CD4-positive, alpha-beta T cell treated with Interferon alpha-2 for 1 hour (primary cell): ENCODE results near the gene CACNB3.
"Not testable (repeated sequence)": the region's sequence is repeated elsewhere in the genome, so short reads cannot be mapped to it uniquely, and the experiment has no call there.

Source experiments
- DNase-seq, 2 donors: peaks; one replicate each; pipeline ENCODE4 v3.0.0-alpha.2; 2020 to 2022

Gene CACNB3

DNA sequence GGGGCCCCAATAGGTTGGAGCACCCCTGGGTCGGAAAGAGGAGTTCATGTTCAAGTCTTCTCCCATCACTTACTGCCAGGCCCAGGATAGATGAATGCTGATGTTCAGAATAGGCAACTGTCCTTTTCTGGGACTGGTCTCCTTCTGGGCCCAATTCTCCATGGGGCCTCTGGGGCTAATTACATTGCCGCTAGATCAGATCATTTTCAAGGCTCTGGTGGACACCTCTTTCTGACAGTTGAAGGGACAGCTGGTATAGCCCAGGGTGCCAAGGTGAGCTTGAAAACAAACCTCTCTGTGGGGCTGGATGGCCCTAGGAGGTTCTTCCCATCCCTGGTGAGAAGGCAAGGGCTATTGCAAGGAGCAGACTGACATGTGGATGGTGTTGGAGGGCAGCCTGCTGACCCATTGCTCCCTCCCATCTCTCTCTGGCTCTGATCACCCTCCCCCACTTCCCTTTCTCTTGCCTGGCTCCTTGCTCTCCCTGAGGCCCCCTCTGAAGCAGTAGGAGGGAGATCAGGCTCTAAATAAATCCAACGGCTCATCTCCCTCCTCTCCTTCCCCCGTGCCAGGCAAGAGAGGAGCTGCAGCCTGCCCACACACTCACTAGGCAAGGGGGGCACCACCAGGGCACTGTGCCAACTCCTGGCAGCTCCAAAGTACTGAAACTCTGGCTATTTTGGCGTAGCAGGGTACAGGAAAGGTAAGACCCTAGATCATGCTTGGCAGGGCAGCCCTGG is 1.9 kb downstream of the CACNB3 start:
- no peak for DNase-seq

DNA sequence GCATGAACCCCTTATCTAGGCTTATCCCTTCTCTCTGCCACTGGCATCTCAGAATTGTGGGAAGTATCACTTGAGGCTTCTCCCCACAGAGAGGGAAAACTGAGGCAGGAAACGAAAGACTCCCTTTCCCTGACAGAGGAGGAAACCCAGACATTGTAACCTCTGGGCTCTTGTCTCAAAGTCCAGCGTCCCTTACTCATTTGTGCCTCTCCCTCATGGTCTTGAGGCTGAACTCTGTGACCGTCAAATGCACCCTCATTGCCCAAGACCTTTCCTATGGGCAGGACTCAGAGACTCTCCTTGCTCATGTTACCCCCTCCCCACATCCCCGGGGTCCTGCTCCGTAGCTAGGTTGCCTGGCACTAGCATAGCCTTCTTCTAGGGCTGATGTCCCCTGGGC is 3.8 kb downstream of the CACNB3 start:
- DNase-seq = no peak

DNA sequence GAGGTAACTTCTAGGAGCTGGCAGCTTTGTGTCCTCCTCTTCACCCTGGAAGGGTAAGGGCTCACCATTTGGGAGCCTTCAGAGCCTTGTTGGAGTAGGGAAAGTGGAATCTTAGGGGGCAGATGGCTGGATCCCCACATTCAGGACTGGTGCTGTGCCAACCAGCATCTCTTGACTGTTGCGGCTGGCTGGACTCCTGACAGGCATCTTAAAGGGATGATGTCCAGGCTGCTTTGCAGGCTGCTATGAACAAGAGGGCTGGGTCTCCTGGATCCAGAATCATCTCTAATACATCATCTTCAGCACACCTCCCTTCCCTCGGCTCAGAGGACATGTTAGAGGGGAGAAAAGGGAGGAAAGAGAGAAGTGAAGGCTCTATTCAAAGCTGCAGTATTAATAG is 4.4 kb downstream of the CACNB3 start:
- no peak for DNase-seq

DNA sequence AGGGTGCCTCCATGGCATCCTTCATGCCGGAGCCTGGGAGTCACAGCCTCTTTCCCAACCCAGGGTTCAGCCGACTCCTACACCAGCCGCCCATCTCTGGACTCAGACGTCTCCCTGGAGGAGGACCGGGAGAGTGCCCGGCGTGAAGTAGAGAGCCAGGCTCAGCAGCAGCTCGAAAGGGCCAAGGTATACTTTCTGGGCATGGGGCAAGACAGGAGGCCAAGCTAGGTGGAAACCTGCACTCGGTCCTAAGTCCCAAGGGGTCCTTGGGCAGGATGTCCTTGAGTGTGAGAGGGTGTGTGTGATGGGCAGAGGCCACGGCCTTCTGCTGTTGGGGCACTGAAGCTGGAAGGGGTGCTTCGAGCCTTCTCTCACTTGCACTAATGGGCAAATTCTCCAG is 5.0 kb downstream of the CACNB3 start:
- DNase-seq = no peak

DNA sequence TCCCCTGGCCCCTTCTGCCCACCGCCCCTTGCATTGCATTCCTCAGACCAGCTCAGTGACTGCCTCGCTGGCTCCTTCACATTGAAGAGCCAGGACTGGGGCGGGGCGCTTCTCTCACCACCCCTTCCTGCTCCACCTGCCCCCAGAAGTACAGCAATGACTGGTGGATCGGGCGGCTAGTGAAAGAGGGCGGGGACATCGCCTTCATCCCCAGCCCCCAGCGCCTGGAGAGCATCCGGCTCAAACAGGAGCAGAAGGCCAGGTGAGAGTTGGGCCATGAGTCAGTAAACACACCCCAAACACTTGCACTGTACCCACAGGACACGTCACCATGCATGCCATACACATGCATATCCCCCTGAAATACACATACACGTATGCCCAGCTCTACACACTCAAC is 5.8 kb downstream of the CACNB3 start:
- peak in 1 of 2 donors; percentile 31 for DNase-seq

DNA sequence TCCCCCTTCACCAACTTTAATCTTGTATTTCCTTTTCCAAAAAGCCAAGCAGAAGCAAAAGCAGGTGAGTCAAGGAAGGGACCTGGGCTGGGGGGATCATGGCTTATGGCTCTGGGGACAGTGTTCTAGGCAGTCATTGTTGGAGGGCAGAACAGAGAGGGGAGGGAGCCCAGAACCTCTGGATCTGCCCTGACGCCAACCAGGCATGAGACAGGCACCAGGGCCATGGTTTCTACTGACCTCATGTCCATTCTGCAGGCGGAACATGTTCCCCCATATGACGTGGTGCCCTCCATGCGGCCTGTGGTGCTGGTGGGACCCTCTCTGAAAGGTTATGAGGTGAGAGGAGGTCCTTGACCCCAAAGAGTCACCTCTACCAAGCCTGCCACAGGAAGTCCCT is 6.6 kb downstream of the CACNB3 start:
- no peak for DNase-seq

DNA sequence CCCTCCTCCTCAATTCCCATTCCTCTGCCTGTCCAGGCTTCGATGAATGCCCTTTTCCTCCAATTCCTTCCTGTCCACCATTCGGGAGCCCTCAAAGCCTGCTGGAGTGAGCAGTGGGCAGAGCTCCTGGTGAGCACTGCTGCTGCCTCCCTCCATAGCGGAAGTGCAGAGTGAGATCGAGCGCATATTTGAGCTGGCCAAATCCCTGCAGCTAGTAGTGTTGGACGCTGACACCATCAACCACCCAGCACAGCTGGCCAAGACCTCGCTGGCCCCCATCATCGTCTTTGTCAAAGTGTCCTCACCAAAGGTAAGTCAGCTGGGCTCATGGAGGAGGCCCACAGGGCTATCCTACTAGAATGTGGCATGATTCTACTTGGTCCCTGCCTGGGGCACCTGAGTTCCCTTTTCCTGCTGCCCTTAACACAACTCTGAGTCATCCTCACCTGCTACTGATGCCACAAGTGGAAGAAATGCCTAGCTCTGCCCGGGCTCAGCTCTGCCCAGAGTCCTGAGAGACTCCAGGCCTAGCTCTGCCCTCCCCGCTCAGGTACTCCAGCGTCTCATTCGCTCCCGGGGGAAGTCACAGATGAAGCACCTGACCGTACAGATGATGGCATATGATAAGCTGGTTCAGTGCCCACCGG is 8.0 kb downstream of the CACNB3 start:
- DNase-seq = no peak

DNA sequence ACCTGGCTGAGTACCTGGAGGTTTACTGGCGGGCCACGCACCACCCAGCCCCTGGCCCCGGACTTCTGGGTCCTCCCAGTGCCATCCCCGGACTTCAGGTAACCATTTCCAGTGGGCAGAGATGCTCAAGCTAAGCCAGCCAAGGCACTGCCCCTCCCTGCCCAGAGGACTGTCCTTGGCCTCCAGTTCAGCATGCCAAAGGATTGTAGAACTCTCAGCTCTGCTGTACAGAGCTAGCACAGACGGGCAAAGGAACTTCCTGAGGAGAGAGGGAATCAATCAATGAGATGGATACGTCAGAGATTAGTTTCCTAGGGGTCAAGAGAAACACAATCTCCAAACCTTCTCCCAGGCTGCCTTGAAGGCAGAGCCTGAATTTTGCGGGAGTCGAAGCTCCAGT is 8.7 kb downstream of the CACNB3 start:
- no peak for DNase-seq

DNA sequence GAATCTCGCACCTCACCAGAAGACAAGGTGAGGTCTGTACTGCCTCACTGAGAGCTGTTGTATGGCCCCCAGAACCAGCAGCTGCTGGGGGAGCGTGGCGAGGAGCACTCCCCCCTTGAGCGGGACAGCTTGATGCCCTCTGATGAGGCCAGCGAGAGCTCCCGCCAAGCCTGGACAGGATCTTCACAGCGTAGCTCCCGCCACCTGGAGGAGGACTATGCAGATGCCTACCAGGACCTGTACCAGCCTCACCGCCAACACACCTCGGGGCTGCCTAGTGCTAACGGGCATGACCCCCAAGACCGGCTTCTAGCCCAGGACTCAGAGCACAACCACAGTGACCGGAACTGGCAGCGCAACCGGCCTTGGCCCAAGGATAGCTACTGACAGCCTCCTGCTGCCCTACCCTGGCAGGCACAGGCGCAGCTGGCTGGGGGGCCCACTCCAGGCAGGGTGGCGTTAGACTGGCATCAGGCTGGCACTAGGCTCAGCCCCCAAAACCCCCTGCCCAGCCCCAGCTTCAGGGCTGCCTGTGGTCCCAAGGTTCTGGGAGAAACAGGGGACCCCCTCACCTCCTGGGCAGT is 9.3 kb downstream of the CACNB3 start:
- DNase-seq = no peak

DNA sequence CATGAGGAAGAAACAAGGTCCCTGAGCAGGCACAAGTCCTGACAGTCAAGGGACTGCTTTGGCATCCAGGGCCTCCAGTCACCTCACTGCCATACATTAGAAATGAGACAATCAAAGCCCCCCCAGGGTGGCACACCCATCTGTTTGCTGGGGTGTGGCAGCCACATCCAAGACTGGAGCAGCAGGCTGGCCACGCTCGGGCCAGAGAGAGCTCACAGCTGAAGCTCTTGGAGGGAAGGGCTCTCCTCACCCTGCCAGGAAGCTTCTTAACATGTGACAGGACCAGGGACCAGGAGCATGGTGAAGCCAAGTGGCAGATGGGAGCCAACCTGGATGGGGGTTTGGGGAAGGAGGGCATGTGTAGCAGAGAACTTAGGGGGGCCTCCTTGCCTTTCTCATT is 10.0 kb downstream of the CACNB3 start:
- DNase-seq = no peak

DNA sequence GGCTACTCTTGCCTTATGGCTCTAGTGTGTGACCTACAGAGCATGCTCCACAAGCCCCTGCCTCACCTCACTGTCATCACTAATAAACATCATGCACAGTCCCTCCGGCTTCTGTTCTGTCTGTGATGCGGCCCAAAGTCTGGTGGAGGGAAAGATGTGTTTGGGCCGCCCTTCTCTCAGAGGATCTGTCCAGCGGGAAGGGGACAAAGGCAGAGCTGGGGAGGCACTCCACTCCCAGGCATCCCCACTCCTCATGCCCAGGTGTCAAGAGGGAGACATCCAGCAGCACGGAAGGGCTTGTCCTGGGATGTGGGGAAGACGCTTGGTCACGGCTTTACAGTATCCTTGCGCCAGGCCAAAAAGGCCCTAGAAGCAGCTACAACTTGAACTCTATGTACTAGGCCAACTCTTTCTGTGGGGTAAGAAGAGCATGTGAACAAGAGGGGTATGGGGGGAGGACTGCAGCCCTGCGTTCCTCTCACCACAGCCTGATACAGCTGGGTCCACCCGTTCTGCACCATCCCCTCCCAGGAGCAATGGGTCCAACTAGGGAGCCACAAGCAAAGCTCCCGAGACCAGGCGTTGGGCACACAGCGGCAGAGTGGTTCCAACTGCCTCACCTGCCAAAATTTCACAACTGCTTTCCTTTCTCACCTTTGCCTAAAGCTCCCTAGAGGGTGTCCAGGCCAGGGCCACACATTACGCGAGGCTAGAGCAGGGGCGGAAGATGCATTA is 10.7 kb downstream of the CACNB3 start:
- no peak for DNase-seq

DNA sequence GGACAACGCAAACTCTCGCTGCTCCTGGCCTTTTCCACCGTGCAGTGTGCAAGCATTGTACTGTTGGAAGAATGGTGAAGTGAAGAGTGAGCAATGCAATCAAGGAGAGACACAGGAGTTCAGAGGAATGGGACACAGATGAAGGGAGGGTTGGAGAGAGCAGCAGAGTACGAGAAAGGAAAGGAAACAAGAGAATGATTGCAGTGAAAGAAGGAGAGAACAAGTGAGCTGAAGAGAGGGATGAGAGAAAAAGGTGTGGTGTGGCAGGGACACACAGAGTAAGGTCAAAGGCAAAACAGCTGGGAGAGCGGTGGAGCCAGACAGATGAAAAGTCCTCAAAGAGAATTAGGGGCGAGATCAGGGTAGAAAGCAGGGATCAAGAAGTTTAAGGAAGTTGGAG is 13.0 kb downstream of the CACNB3 start:
- no peak for DNase-seq

DNA sequence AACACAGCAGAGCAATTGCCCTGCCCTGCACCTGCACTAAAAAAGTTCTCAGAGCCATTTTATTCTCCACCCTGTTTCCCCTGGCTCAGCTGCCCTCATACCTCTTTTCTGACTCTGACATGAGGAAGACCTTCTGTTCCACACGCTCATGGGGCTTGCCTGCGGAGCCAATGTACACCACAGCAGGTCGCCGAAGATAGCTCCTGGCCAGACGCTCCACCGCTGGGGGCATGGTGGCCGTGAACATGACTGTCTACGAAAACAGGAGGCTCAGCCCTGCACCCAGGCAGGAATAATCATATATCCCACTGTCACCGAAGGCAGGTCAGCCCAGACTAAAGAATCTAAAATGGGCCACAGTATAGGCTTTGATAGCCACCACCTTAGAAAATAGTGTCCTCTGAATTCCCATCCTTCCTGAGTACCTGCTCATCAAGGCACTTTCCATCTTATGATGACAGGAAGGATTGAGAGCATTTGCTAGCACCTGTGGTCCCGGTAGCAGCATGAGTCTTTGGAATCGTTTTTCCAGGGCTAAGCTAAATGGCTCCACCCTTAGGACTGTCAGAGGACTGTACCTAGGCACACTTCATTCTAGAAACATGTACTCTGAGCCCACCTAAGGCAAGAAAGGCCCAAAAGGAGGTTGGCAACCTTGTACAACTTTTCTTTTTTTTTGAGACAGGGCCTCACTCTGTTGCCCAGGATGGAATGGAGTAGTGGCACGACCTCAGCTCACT is 14.2 kb downstream of the CACNB3 start:
- DNase-seq = no peak

DNA sequence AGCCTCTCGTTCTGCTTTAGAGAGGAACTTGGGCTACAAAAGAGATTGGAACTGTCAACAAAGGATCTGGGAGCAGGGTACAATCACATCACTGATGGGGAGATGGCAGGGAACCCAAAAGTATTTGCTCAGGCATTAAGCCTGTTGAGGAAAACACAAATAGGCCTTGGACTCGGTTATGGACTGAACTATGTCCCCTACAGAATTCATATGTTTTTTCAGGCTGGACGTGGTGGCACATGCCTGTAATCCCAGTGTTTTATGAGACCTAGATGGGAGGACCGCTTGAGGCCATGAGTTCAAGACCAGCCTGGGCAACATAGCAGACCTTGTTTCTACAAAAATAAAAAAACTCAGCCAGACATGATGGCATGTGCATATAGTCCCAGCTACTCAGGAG is 19.8 kb downstream of the CACNB3 start:
- no peak for DNase-seq

DNA sequence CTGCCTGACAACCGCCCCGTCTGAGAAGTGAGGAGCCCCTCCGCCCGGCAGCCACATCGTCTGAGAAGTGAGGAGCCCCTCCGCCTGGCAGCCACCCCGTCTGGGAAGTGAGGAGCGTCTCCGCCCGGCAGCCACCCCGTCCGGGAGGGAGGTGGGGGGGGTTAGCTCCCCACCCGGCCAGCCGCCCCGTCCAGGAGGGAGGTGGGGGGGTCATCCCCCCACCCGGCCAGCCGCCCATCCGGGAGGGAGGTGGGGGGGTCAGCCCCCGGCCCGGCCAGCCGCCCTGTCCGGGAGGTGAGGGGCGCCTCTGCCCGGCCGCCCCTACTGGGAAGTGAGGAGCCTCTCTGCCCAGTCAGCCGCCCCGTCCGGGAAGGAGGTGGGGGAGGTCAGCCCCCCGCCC is 23.7 kb downstream of the CACNB3 start:
- not testable (repeated sequence) for DNase-seq

DNA sequence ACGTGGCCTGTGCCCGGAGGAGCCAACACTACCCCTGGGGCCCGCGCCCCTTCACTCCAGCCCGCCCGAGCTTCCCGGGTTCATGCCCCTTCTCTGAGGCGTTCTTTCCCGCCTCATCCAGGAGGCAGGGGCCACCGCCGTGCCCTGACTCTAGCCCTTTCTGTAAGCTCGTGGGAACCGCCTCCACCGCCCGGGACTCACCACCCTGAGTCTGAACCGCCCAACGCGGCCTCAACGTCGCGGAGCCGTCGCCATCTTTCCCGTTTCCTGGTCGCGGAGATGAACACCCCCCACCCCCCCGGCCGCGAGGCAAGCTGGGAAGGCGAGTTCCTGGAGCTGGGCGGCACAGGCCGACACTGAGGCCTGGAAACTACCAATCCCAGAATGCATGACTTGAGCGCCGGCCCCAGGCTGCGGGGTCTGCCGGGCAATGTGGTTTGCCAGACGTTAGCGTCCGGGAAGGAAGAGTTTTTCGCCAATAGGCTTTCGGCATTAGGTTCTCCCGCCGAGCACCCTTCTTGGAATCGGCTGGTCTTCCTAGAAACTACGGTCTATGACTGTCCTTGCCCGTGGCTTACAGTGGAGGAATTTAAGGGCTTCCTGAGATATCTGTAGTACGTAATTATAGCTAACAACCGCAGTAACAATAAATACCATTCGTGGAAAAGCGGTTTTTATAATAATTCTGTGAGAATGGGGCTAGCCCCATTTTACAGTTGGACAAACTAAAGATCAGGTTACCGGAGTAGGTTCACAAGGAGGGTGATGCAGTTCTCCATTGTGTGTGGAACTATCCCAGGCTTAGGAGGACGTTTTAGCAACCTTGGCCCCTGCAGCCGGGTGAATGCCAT is 33.8 kb downstream of the CACNB3 start, which contains the start of gene DDX23:
Gene DDX23, minus strand, starts transcription at position 281 of the 851 bp plus-strand sequence. CDS start 6,381 bp downstream, outside the sequence.
- DNase-seq = peak; percentile 97 to 98

DNA sequence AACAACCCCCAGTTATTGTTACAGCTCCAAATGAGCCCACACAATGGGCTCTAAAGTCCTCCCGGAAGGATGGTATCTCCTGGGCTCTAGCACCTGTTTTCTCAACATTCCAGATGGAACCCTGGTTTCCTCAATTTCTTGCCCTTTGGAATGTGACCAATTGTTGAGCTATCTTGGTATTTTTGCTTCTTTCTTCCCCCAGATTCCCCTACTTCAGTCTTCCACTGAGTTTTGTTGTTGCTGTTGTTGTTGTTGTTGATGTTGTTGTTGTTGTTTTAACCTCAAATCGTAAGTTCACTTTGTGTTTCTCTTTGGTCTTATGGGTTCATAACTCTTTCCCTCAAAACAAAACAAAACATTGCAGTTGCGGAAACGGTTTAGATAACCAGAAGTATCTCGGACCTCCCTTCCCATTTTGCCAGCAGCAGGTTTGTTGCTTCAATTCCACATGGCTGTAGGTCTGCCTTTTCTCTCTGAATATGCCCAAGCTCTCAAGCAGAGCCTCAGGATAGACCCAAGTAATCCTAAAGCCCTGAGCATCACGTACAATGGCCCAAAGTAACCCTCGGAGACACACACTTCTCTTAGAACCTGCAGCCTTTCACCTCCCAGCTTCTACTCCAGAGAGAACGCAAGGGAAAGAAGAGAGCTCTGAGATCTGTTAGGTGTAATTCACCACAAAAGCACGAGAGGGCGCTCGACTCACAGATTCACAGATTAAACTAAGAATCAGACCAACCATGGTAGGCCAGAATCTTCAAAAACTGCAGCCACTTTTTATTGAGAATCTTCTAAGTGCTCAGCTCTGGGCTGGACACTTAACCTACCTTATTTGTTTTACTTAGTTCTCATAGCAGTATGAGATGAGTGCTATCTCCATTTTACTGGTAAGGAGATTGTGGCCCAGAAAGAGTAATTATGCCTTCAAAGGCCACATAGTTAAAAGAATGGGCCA is 34.7 kb downstream of the CACNB3 start:
- DNase-seq = peak; percentile 89 to 94

DNA sequence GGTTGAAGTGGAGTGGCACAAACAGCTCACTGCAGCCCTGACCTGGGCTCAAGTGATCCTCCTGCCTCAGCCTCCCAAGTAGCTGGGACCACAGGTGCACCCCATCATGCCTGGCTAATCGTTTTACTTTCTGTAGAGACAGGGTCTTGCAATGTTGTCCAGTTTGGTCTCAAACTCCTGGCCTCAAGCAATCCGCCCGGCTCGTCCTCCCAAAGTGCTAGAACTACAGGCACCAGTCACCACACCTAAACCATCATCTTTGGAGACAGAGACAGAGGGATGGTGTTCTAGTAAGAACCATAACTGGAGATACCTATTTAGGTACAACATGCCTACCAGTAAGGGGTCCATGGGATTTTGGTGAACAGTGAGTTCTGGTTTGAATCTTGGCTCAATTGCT is 36.2 kb downstream of the CACNB3 start:
- no peak for DNase-seq

DNA sequence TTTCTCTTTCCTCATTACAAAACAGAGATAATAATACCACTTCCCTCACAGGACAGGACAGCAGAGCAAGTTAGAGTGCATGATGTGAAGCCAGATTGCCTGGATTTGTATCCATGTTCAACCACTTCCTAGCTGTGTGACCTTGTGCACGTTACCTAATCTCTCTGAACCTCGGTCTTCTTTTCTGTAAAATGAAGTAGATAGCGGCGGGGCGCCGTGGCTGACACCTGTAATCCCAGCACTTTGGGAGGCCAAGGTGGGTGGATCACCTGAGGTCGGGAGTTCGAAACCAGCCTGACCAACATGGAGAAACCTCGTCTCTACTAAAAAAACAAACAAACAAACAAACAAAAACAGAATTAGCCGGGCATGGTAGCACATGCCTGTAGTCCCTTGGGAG is 36.6 kb downstream of the CACNB3 start:
- not testable (repeated sequence) for DNase-seq

DNA sequence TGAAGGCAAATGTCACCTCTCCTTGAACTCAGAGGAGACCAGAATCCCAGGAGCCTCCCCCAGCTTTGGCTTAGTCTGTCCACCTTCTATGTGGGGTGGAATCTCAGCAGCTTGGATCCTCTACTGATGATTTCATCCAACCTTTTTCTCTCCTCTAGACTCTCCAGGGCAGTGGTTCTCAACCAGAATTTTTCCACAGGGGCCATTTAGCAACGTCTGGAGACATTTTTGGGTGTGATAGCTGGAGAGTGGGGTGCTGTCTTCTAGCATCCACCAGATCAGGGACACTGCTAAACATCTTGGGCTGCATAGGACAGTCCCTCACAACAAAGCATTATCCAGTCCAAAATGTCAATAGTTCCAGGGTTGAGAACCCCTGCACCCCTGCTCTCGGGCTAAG is 38.1 kb downstream of the CACNB3 start:
- DNase-seq = no peak
